Measurements from ENCODE around the gene ETV1. TPM values are rescaled to one million over a fixed set of nuclear protein-coding genes. Genes with fewer than 3 reads are reported as not detected.

ETV1 gene
- total RNA-seq, 1 experiment from 2014 or later = not detected

- no peak overlapping the region for H3K27ac ChIP-seq (ENCODE audit: low read length)
- no peak for DNase-seq
- H3K4me3 ChIP-seq (ENCODE audit: low read length) = no peak overlapping the region
- H3K4me2 ChIP-seq (ENCODE audit: low read depth, low read length, poor library complexity, severe bottlenecking) = no peak overlapping the region
- H3K36me3 ChIP-seq (ENCODE audit: insufficient read depth, low read length) = no peaks in the 10 kb centered on the region
- H2AFZ ChIP-seq (ENCODE audit: low read length) = no peak overlapping the region
- no peaks in the 10 kb centered on the region for H3K9me3 ChIP-seq (ENCODE audit: low read length)
- H3K9me2 ChIP-seq (replicated peaks; ENCODE audit: insufficient read depth, low read length) = no peaks in the 10 kb centered on the region
- H3K27me3 ChIP-seq (ENCODE audit: low read length) = no peaks in the 10 kb centered on the region
- H3K79me2 ChIP-seq (ENCODE audit: low read length) = no peaks in the 10 kb centered on the region
- H4K20me1 ChIP-seq (ENCODE audit: insufficient read depth, low read depth, low read length) = no peaks in the 10 kb centered on the region
- H3K4me1 ChIP-seq (ENCODE audit: low read length) = 0 out of 2 replicates have a peak, but pooled peaks cover 2% of the 10 kb centered on the region
- no peak overlapping the region for H3K9ac ChIP-seq (ENCODE audit: low read length)
These were observed 1.7 kb upstream of the ETV1 start for GRCh38 chr7:13990984-13991790.

- Histone ChIP-seq H2AFZ (ENCODE audit: low read length) (no peak overlapping the region), H3K4me1 (ENCODE audit: low read length) (0 out of 2 replicates have a peak, but pooled peaks cover 2% of the 10 kb centered on the region), H3K27me3 (ENCODE audit: low read length) (no peaks in the 10 kb centered on the region), H3K4me2 (ENCODE audit: low read depth, low read length, poor library complexity, severe bottlenecking) (no peak overlapping the region), H4K20me1 (ENCODE audit: insufficient read depth, low read depth, low read length) (no peaks in the 10 kb centered on the region), H3K36me3 (ENCODE audit: insufficient read depth, low read length) (no peaks in the 10 kb centered on the region), H3K9me3 (ENCODE audit: low read length) (no peaks in the 10 kb centered on the region), H3K27ac (ENCODE audit: low read length) (no peak overlapping the region), H3K4me3 (ENCODE audit: low read length) (no peak overlapping the region), H3K79me2 (ENCODE audit: low read length) (no peaks in the 10 kb centered on the region), H3K9ac (ENCODE audit: low read length) (no peak overlapping the region), H3K9me2 (replicated peaks; ENCODE audit: insufficient read depth, low read length) (no peaks in the 10 kb centered on the region)
- DNase-seq = peak; percentile 45
These were observed 985 bp upstream of the ETV1 start for GRCh38 chr7:13990319-13990983.

- Histone ChIP-seq H3K4me2 (ENCODE audit: low read depth, low read length, poor library complexity, severe bottlenecking) (no peak overlapping the region), H3K9me3 (ENCODE audit: low read length) (no peaks in the 10 kb centered on the region), H4K20me1 (ENCODE audit: insufficient read depth, low read depth, low read length) (no peaks in the 10 kb centered on the region), H3K4me1 (ENCODE audit: low read length) (0 out of 2 replicates have a peak, but pooled peaks cover 2% of the 10 kb centered on the region), H3K9me2 (replicated peaks; ENCODE audit: insufficient read depth, low read length) (no peaks in the 10 kb centered on the region), H3K27ac (ENCODE audit: low read length) (no peak overlapping the region), H3K36me3 (ENCODE audit: insufficient read depth, low read length) (no peaks in the 10 kb centered on the region), H3K9ac (ENCODE audit: low read length) (no peak overlapping the region), H3K79me2 (ENCODE audit: low read length) (no peaks in the 10 kb centered on the region), H3K4me3 (ENCODE audit: low read length) (no peak overlapping the region), H2AFZ (ENCODE audit: low read length) (no peak overlapping the region), H3K27me3 (ENCODE audit: low read length) (no peaks in the 10 kb centered on the region)
- DNase-seq = no peak
These were observed 461 bp upstream of the ETV1 start for GRCh38 chr7:13989949-13990305.

- Histone ChIP-seq H4K20me1 (ENCODE audit: insufficient read depth, low read depth, low read length) (no peaks in the 10 kb centered on the region), H2AFZ (ENCODE audit: low read length) (no peak overlapping the region), H3K79me2 (ENCODE audit: low read length) (no peaks in the 10 kb centered on the region), H3K9ac (ENCODE audit: low read length) (no peak overlapping the region), H3K9me2 (replicated peaks; ENCODE audit: insufficient read depth, low read length) (no peaks in the 10 kb centered on the region), H3K36me3 (ENCODE audit: insufficient read depth, low read length) (no peaks in the 10 kb centered on the region), H3K4me1 (ENCODE audit: low read length) (0 out of 2 replicates have a peak, but pooled peaks cover 2% of the 10 kb centered on the region), H3K9me3 (ENCODE audit: low read length) (no peaks in the 10 kb centered on the region), H3K27me3 (ENCODE audit: low read length) (no peaks in the 10 kb centered on the region), H3K27ac (ENCODE audit: low read length) (no peak overlapping the region), H3K4me3 (ENCODE audit: low read length) (no peak overlapping the region), H3K4me2 (ENCODE audit: low read depth, low read length, poor library complexity, severe bottlenecking) (no peak overlapping the region)
- DNase-seq = no peak
These were observed 738 bp downstream of the ETV1 start for GRCh38 chr7:13988731-13989125.

GRCh38 chr7:13988065-13988464 is 1.4 kb downstream of the ETV1 start:
- Histone ChIP-seq H3K9ac (ENCODE audit: low read length) (no peak overlapping the region), H2AFZ (ENCODE audit: low read length) (no peak overlapping the region), H3K9me3 (ENCODE audit: low read length) (no peaks in the 10 kb centered on the region), H3K36me3 (ENCODE audit: insufficient read depth, low read length) (no peaks in the 10 kb centered on the region), H3K27ac (ENCODE audit: low read length) (no peak overlapping the region), H4K20me1 (ENCODE audit: insufficient read depth, low read depth, low read length) (no peaks in the 10 kb centered on the region), H3K27me3 (ENCODE audit: low read length) (no peaks in the 10 kb centered on the region), H3K79me2 (ENCODE audit: low read length) (no peaks in the 10 kb centered on the region), H3K4me2 (ENCODE audit: low read depth, low read length, poor library complexity, severe bottlenecking) (no peak overlapping the region), H3K4me1 (ENCODE audit: low read length) (0 out of 2 replicates have a peak, but pooled peaks cover 2% of the 10 kb centered on the region), H3K9me2 (replicated peaks; ENCODE audit: insufficient read depth, low read length) (no peaks in the 10 kb centered on the region), H3K4me3 (ENCODE audit: low read length) (no peak overlapping the region)
- no peak for DNase-seq

GRCh38 chr7:13987395-13987794 is 2.1 kb downstream of the ETV1 start:
- Histone ChIP-seq H3K36me3 (ENCODE audit: insufficient read depth, low read length) (no peaks in the 10 kb centered on the region), H3K9ac (ENCODE audit: low read length) (no peak overlapping the region), H3K27me3 (ENCODE audit: low read length) (no peaks in the 10 kb centered on the region), H2AFZ (ENCODE audit: low read length) (no peak overlapping the region), H3K27ac (ENCODE audit: low read length) (no peak overlapping the region), H3K9me3 (ENCODE audit: low read length) (no peaks in the 10 kb centered on the region), H4K20me1 (ENCODE audit: insufficient read depth, low read depth, low read length) (no peaks in the 10 kb centered on the region), H3K9me2 (replicated peaks; ENCODE audit: insufficient read depth, low read length) (no peaks in the 10 kb centered on the region), H3K4me1 (ENCODE audit: low read length) (0 out of 2 replicates have a peak, but pooled peaks cover 2% of the 10 kb centered on the region), H3K4me2 (ENCODE audit: low read depth, low read length, poor library complexity, severe bottlenecking) (no peak overlapping the region), H3K79me2 (ENCODE audit: low read length) (no peaks in the 10 kb centered on the region), H3K4me3 (ENCODE audit: low read length) (no peak overlapping the region)
- DNase-seq = no peak

- Histone ChIP-seq H3K27me3 (ENCODE audit: low read length) (no peaks in the 10 kb centered on the region), H3K4me2 (ENCODE audit: low read depth, low read length, poor library complexity, severe bottlenecking) (no peak overlapping the region), H3K4me1 (ENCODE audit: low read length) (0 out of 2 replicates have a peak, but pooled peaks cover 2% of the 10 kb centered on the region), H3K79me2 (ENCODE audit: low read length) (no peaks in the 10 kb centered on the region), H3K27ac (ENCODE audit: low read length) (no peak overlapping the region), H3K9me2 (replicated peaks; ENCODE audit: insufficient read depth, low read length) (no peaks in the 10 kb centered on the region), H3K36me3 (ENCODE audit: insufficient read depth, low read length) (no peaks in the 10 kb centered on the region), H3K4me3 (ENCODE audit: low read length) (no peak overlapping the region), H3K9me3 (ENCODE audit: low read length) (no peaks in the 10 kb centered on the region), H4K20me1 (ENCODE audit: insufficient read depth, low read depth, low read length) (no peaks in the 10 kb centered on the region), H2AFZ (ENCODE audit: low read length) (no peak overlapping the region), H3K9ac (ENCODE audit: low read length) (no peak overlapping the region)
- no peak for DNase-seq
These were observed 3.3 kb downstream of the ETV1 start for GRCh38 chr7:13986208-13986607.

GRCh38 chr7:13984831-13985685 is 4.4 kb downstream of the ETV1 start:
- H2AFZ ChIP-seq (ENCODE audit: low read length) = no peak overlapping the region
- no peaks in the 10 kb centered on the region for H3K9me2 ChIP-seq (replicated peaks; ENCODE audit: insufficient read depth, low read length)
- no peaks in the 10 kb centered on the region for H3K79me2 ChIP-seq (ENCODE audit: low read length)
- no peak for DNase-seq
- no peaks in the 10 kb centered on the region for H3K36me3 ChIP-seq (ENCODE audit: insufficient read depth, low read length)
- H3K27ac ChIP-seq (ENCODE audit: low read length) = no peak overlapping the region
- H3K27me3 ChIP-seq (ENCODE audit: low read length) = no peaks in the 10 kb centered on the region
- no peaks in the 10 kb centered on the region for H3K4me1 ChIP-seq (ENCODE audit: low read length)
- H4K20me1 ChIP-seq (ENCODE audit: insufficient read depth, low read depth, low read length) = no peaks in the 10 kb centered on the region
- no peaks in the 10 kb centered on the region for H3K9me3 ChIP-seq (ENCODE audit: low read length)
- H3K9ac ChIP-seq (ENCODE audit: low read length) = no peak overlapping the region
- H3K4me3 ChIP-seq (ENCODE audit: low read length) = no peak overlapping the region
- no peak overlapping the region for H3K4me2 ChIP-seq (ENCODE audit: low read depth, low read length, poor library complexity, severe bottlenecking)

Data from Karpas-422 (cell line).